Activated effector memory CD4-positive, alpha-beta T cell treated with Interleukin-2 at 50 U/mL for 16 hours (primary cell): Measurements from ENCODE around the gene C1QL2.

Experiments used
- DNase-seq: peaks from one replicate; pipeline ENCODE4 v3.0.0-alpha.2; 2020

Gene C1QL2

DNA sequence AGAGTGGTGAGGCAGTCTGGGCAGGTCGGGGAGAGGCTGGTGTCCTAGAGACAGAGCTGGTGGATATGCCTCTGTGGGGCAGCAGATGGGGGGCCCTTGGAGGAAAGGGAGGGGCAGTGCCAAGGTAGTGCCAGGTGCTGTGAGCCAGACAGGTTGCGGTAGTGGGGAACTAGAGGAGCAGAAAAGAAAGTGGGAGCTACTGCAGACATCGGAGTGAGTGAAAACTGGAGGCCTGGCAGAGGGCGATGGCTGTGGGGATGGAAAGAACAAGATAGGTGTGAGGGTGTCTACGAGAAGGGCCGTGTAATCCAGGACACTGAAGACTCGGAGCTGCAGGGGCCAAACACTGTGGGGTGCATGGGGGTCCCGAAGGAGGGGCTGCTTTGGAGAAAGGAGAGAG, 21.7 kb downstream of the C1QL2 start:
- DNase-seq, result no peak

DNA sequence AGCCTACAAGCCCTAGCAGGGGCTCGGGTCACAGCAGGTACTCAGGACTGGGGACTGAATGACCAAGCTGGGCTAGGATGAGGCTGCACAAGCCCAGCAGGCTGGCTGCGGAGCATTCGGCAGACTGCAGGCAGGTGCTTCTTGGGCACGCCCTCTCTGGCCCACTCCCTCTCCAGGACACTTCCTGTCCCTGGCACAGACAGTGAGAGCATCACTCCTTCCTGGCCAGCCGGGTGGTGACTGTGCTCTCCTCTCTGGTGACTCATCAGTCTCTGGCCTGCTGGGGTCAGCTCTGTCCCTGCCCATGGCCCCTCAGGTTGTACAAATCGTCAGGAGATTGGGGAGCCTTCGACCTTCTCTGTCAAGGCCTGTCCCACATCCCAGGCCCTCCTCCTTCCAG, 22.5 kb downstream of the C1QL2 start:
- no peak for DNase-seq

DNA sequence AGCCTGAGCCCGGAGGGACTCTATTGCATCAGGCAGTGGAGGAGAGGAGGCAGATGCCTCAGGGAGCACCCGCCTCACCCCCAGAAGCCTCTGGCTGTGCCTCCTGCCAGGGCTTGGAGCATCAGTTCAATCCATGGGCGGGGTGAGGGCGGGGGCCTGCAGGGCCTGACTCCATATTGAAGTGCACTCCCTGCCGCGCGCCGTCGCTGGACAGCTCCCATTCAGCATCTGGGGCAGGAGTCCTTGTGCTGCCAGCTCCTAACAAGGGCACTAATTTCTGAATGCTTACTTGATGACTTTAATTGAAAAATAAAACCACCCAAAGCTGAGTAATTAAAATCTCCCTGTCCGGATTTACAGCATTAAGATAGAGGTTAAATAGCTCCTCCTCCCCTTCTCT, 23.8 kb downstream of the C1QL2 start:
- no peak for DNase-seq

DNA sequence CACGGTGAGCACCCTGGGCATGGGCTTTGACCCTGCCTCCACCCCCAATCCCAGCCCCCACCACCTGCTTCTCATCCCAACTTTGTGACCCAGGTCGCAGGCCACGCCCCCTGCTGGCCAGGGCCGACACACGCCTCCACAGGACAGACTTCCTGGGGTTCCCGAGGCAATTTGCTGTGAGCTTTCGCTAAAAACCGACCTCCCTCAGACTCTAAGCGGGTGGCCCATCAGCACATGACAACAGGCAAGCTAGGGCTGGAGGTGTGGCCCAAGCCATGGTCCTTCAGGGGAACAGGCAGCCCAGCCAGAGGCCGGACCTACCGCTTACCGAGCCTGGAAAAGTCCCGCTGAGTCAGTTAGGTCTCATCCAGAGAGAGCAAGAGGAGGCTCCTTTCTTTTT, 31.9 kb downstream of the C1QL2 start:
- DNase-seq, result no peak

DNA sequence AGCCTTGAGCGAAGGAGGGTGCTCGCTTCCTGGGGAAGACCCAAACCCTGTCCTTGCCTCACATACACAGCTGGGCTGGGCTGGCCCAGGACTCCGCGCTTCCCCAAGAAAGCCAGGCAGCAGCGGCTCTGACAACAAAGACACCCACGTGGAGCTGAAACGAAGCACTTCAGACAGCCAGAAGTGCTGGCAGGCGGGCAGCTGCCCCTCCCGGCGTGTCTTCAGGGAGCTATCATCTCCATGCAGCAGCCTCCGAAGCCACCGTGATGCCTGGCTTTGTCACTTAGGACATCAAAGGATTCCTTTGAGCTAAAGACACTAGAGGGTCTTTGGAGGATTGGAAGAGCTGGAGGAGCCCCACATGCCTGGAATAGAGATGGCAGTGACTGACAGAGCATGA, 35.2 kb downstream of the C1QL2 start:
- no peak for DNase-seq

DNA sequence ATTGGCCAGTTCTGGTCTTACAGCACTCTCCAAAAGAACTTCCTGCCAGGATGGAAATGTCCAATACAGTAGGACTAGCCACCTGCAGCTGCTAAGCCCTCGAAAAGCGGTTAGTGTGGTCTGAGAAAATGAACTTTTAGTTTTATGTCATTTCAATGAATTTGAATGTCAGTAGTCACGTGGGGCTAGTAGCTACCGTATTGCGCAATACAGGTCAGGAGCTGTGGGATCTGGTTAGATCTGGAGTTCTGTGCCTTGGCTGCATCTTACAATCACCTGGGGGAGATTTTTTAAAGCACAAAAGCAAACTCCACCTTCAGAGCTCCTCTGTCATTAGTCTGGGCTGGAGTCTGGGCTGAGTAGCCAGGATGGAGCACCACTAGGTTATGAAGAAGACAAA, 35.9 kb downstream of the C1QL2 start:
- DNase-seq, result no peak

DNA sequence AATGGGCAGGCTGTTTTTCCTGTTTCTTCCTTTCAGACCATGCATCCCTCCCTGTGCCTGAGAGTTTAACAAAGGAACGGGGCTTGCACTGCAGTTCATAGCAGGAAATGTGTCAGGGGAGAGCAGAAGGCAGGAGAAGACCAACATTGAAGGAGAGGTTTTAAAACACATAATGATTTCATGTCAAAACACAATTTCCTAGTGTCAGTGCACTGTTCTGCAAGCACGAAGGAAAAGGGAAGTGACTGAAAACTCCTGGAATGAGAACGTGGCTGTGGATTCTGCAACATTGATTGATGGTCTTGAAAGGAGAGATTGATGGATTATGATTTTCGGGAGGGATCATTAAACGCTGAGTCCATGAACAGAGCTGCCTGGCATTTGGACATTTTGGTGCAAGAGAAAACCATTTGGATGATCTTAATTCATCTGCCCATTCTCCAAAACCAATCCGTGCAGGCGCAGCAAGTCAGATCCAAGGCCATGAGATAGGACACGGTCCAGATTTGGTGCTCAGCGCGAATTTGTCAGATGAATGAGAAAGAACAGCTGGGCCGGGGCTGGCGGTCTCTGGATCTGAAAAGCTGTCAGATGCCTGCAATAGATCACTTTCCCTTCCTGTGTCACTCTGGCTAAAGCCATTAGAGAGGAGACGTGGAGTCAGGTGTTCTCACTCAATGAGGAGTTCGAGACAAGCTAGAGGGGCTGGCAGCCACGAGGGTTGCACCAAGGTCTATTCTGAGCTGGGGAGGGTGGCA, 38.4 kb downstream of the C1QL2 start:
- DNase-seq, result no peak

DNA sequence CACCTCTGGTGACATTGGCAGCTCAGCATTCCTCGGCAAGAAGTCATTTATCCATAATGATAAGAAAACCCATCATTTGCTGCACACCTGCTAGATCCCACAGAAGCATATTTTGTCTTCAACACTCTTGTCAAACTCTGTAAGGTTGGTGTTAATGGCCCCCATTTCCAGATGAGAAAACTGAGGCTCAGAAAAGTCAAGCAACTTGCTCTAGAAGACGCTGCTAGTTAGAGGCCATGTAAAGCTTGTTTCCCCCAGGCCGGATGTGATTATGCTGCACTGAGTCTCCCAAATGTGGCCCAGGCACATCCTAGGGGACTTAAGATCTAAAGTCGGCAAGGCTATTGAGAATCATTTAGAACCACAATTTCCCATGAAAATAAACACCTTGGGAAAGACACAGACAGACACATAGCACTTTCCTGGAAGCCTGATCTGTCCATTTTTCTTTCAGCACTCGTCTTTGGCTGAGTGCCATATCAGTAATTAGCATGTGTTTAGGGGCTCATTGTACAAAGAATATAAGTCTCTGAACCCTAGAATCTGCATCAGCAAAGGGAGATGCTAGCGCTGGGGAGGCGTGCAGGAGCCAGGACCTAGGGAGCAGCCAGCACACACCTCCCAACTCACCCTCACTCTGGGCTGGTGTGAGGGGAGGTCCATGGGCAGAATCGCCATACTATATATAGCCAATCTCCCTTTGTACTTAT, 39.3 kb downstream of the C1QL2 start:
- DNase-seq, result no peak

DNA sequence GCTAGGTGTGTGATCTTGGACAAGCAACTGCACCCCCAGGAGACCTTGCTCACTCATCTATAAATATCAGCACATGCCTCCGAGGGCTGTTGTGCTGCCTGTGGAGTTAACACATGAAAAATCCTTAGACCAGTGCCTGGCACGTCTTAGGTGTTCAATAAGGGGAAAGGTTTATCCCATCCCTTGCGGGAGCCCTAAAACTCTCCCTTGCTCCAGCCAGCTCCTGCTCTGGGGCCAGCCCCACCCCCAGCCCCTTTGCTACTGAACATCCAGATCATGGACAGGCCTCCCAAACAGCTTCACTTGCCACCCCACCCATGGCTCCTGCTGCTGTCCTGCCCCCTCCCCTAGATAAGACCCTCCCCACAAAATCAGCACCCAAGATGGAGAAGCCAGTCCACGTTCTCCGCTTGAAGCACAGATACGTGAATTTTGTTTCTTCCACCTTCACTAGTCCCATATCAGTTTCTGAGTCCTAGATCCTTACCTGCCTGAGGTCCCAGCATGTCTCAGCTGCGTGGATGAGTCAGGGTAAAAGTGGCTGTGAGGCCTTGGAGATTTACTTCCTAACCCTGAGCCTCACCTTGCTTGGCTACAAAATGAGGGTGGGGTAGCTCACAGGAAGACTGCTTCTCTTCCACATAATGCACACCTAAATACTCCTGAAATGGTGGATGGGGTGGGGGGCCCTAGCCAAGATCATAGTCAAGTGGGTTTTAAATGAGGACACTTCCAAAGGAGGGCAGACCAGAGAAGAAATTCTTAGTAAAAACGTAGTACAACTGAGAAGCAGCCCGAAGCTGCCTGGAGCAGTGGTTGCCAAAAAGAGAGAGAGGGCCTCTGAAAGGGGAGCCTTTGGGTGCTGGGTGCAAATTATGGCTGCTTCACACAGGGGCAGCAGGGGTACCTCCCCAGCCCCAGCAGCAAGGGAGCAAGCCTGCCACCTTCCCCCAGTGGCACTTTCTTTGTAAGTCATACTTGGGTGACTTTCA, 40.4 kb downstream of the C1QL2 start:
- no peak for DNase-seq

DNA sequence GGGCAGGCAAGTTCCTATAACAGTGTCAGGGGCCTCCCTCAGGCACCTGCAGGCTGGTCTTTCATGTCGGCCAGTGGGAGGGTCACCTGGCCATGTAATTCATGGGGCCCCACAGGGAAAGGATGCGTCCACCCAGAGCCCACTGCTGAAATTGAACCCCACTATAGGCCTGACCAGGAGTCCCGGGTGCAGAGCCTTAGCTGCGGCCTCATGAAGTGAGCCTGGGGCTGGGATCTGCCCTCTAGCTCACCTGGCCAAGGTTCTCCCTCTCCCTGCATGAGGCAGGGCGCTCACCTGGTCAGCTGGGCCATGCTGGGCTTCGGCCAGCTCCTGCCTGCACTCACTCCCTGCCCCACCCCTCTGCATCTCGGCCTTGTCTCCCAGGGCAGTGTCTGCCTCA, 41.1 kb downstream of the C1QL2 start:
- no peak for DNase-seq

DNA sequence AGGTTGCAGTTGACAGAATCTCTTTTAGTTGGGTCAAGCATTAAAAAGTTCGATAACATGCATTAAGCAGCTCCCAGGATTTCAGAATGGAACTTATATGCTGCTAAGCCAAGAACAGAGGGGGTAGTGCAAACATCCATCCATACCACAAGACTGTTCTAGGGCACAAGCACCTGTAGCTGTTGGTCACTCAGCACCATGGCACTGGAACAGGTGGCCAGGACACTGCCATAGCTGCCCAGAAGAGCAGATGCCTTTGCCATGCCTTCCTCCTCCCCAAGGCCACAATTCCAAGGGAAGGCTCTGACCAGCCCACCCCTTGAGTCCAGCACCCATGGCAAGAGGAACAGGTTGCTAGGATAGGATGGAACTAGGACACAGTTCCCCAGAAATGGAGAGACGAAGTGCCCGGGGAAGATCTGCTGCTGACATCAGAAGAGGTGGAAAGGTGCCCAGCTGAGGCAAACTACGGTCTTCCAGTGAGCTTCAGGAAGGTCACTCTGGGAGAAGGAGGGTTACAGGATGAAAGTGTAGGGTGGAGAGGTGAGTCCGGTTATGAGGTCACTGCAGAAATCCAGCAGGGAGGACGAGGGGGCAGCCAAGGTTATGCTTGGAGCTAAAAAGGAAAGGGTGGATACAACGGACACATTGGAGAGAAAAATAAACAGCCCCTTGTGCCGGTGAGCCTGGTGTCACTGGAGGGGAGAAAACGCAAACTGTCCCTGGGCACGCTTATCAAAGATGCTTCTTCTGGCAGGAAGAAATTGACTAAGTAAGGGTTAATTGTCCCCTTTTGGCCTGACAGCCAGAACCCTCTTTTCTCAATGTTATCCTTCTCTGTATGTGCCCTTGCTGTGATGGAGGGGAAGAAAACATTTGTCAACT, 41.9 kb downstream of the C1QL2 start:
- DNase-seq, result no peak

DNA sequence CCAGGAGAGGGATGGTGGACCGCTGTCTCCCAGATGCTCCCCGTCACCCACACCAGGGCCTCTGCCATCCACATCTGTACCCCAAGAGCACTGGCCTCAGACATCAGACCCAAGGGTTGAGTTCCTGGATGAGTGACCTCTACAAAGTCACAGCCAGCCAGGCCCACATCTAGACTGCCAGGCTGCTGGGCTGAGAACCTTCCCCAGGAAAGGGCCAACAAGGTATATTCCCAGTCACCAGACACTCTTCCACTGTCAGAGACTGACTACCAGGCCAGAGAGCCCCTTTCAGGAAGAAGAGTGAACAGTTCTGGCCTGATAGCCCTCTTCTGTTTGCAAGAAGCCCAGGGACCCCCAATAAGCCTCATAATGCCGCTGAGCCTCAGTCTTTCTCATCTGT, 44.3 kb downstream of the C1QL2 start:
- DNase-seq, result no peak

DNA sequence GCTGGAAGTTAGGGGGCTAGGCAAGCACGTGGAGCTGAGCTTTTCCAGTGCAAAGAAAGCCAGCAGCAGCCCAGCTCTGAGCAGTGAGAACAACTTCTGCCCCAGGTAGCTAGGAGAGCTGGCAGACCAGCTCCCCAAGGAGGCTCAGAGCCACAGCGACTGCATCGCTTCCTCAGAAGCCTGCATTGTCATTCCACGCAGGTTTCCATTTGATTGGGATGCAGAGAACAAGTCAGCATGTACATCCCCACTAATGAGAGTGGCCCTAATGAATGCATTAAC, 45.1 kb downstream of the C1QL2 start:
- no peak for DNase-seq

DNA sequence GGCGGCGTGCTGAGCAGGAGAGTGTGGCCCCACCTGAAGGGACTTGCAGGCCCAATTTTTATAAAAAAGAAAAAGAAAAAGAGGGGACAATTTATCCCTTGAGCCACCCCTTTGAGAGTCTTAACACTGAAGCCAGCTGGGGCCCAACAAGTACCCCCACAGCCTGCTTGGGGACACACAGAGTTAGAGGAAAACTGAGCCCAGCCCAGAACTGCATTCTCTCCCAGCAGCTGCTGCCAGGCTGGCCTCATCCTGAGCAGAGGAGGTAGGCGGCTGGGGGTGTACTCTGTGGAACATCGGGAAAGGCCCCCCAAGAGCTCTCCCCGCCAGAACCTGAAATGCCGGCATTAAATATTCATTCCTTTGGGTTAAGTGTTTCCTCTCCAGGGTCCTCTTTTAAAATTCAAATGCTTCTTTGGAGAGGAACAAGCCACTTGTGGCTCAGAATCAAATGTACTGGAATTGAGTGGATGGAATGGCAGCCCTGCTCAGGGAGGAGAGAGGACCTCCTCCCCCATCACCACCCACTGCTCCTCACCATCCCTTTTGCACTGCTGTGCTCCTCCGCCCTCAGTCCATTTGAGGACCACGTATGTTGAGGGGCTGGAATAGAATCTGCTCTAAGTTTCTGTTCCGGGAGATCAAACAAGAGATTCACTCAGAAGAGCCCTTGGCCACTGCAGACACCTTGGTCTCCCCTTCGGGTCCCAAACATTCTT, 45.6 kb downstream of the C1QL2 start:
- no peak for DNase-seq

DNA sequence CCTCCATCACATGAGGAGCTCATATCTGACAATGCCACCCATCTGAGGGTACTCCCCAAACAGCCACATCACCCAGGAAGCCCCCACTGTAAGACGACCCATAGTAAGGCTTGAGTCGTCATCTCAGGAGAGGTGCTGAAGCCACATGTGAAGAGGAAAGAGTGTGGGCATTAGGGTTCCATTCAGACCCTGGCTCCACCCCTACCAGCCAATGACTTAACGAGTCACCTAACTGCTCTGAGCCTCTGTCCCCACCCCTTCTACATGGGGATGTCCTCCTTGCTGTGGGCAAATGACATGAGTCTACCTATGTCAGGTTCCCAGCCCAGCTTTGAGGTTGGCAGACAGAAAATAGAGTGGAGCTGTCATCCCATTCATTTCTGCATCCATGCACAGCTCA, 46.3 kb downstream of the C1QL2 start:
- no peak for DNase-seq

DNA sequence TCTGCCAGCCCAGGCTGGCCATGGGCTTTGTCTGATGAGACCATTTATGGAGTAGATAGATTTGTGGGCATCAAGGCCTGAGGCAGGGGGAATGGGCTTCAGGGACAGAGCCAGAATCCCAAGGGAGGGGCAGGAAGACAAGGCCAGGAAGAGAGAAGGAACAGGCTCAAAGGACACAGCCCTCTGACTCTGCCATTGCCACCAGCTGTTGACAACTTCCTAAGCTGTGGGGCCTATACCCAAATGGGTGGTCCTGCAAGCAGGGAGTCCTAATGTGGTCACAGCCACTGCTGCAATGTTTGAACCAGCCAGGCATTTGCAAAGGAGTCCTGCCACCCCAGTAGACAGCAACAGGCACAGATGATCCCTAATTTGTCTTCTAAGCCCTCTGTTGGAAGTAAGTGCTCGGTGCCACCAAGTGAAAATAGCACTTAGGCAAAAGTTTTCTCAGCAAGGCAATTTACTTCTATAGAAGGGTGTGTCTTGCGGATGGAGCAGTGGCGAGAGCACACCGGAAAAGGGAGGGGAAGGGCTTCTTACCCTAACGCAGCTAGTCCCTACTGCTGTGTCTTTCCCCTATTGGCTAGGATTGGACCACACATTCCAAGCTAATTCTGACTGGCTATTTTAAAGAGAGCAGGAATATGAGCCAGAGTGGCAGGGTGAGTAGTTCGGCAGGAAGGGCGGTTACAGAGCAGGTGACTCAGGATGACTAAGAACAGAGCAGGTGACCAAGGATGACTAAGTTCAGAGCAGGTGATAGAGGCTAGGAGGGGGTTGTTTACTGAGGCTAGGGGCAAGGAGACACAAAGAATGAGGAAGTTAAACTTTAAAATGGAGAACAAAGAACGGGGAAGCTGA, 47.2 kb downstream of the C1QL2 start:
- DNase-seq, result no peak

DNA sequence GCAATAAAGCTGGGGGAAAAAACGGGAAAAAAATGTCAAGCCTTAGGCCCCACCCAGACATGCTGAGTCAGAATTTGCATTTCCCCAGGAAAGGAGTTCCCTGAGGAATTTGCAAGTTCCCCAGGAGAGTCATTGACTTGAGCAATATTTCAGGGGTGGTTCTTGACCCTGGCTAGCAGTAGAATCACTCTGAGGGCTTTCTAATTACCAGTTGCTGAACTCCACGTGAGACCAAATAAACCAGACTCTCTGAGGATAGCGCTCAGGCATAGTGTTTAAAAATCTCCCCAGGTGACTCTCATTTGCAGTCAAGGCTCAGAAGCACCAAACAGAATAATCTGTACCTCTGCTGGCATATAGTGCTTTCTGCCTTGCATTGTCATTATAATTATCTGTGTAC, 48.7 kb downstream of the C1QL2 start:
- no peak for DNase-seq

DNA sequence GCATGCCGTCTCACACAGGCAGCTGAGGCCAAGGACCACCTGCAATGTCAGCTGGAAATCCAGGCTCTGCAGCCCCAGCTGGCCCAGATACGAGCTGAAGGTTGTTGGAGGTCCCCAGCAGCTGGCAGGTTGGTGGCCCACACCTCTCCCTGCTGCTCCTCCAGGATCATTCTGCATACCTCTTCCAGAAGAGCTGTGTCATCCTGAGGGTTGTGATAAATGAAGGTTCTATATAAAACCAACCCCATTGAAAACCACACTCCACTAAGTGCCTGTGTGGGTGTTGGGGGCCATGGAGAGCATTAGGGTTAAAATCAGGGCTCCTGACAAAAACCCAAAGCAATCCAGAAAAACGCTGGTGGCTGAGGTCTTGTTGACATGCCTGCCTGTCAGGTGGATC, 50.4 kb downstream of the C1QL2 start:
- no peak for DNase-seq

DNA sequence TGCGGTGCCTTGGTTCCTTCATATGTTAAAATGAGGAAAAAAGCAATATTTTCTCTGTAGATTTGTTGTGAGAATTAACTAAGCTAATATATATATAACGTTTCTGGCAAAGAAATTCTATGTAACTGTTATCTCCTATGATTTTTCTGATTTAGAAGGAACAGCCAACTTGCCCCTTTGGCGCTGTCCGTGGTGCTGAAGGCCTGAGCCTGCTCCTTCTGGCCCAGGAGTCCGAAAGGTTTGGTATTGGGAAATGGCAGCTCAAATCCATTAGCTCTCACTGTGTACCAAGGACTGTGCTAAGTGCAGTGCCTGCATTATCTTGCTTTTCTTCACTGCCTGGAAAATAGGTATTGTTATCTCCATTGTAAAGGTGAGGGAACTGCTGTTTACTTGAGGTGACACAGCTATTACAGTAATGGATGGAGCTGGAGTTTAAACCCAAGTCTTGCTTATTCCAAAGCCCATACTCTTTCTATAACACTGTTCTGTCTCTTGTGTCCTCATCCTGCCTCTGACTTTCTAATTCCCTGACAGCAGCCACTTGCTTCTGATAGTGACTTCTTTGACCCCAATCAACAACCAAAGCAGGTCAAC, 52.2 kb downstream of the C1QL2 start:
- DNase-seq, result no peak
